H1 (cell line): ENCODE measurements around the gene TNFAIP8L3.

ENCODE experiments used
- CTCF ChIP-seq, 3 experiments: IDR thresholded peaks; 1 replicate in 2 of 3; 2 replicates in 1 of 3; pipeline versions ENCODE4 v1.5.1 to v1.6.1; 2011; ENCODE audit warnings: low read length in 3 of 3, mild to moderate bottlenecking in 3 of 3, inconsistent platforms in 2 of 3, low read depth in 1 of 3, moderate library complexity in 1 of 3; ENCODE audit not compliant: insufficient read depth in 1 of 3; ENCODE audit errors: control extremely low read depth in 1 of 3
- EZH2 ChIP-seq: fragments of 200-600 bp; sonication (generic); IDR thresholded peaks from 2 replicates; pipeline ENCODE4 v1.7.1; 2012; ENCODE audit warnings: low read depth, mild to moderate bottlenecking, moderate library complexity, low read length, inconsistent platforms; ENCODE audit not compliant: severe bottlenecking
- POLR2A ChIP-seq, 2 experiments: IDR thresholded peaks; 1 replicate in 1 of 2; 2 replicates in 1 of 2; pipeline ENCODE4 v1.6.1; 2011; ENCODE audit warnings: low read depth in 2 of 2, low read length in 2 of 2, mild to moderate bottlenecking in 2 of 2; ENCODE audit errors: control extremely low read depth in 1 of 2

GRCh38 chr15:51030649-51031316, 63.9 kb downstream of the TNFAIP8L3 start:
- TF ChIP-seq POLR2A (IDR thresholded peaks at IDR 0.05; ENCODE audit: control extremely low read depth in 1 of 2, low read depth in 2 of 2, low read length in 2 of 2), result no peak
- TF ChIP-seq CTCF (IDR thresholded peaks at IDR 0.05; ENCODE audit: control extremely low read depth in 1 of 3, insufficient read depth in 1 of 3, low read depth in 1 of 3, low read length in 3 of 3), result no peak
- TF ChIP-seq EZH2, result no peak
